ENCODE measurements around the gene ITGB2.

DNA sequence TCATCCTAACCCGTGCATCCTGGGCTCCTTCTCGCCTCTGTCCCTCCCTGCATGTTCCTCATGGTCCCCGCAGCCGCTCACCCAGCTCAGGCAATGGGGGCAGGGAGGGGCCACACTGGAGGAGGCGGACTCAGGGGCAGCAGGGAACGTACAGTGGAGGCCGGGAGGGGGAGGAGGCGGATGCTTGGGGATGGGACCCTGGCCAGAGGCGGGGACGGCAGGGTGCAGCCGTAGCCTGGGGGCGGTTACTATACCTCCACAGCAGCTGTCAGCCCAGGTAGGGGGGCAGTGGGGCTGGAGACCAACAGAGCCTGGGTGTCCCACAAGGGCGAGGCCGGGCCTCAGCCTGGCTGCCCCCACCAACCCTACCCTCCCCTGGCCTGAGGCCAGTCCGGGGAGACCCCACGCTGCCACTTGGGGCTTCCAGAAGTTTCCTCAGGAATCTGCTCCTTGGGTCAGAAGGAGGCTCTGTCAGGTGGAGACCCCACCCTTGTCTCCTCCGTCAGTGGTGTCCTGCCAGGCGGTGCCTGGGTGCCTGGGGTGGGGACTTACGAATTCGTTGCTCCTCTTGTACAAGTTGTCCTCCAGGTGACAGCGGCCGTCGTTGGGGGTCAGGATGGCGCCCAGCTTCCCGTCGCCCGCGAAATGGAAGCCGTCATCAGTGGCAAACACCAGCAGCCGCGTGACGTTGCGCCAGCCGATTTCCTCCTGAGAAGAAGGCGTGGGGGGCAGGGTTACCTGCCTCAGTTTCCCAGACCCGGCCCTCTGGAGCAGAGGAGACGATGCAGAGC is 20.7 kb downstream of the ITGB2 start:
- TF ChIP-seq CTCF (IDR thresholded peaks at IDR 0.05; ENCODE audit: low read depth, low read length, poor library complexity, severe bottlenecking), result no peak
- TF ChIP-seq EZH2phosphoT487 (IDR thresholded peaks at IDR 0.05; ENCODE audit: borderline replicate concordance, low read length), result no peak

Measured in DOHH2 (cell line).